Activated CD8-positive, alpha-beta memory T cell treated with anti-CD3 and anti-CD28 coated beads for 4 hours (primary cell): ENCODE data around the gene TAF6.
A peak's percentile ranks its signal among the peaks of the same experiment; 100 is the strongest.

Experiments used
- DNase-seq, 2 donors: peaks; one replicate each; pipeline ENCODE4 v3.0.0-alpha.2; 2020; ENCODE audit warnings: low read depth in 2 of 2

TAF6 gene

GRCh38 chr7:100119072-100119969 is at the start of gene TAF6, which contains the start of gene CNPY4:
TAF6 (minus strand) TSS chr7:100119358; CDS start chr7:100114209, 5,149 bp downstream.
CNPY4 (plus strand) TSS chr7:100119634; CDS start chr7:100119745, 111 bp downstream.
- peak; percentile 91 to 92 for DNase-seq

GRCh38 chr7:100167912-100168323 is 48.8 kb upstream of the TAF6 start:
- no peak for DNase-seq

- no peak for DNase-seq
Observed at GRCh38 chr7:100166970-100167911, 48.1 kb upstream of the TAF6 start.

- DNase-seq = no peak
Observed at GRCh38 chr7:100166317-100166940, 47.3 kb upstream of the TAF6 start.

GRCh38 chr7:100163871-100164270 is 44.7 kb upstream of the TAF6 start:
- no peak for DNase-seq

- no peak for DNase-seq
Observed at GRCh38 chr7:100163006-100163531, 43.9 kb upstream of the TAF6 start.

GRCh38 chr7:100160067-100160466 is 40.9 kb upstream of the TAF6 start:
- no peak for DNase-seq

- no peak for DNase-seq
Observed at GRCh38 chr7:100159099-100159623, 40.0 kb upstream of the TAF6 start.

- DNase-seq = peak; percentile 80 to 84
Observed at GRCh38 chr7:100158229-100159098, 39.3 kb upstream of the TAF6 start, which contains the start of gene TRAPPC14. TRAPPC14 (minus strand) TSS chr7:100158723; CDS start chr7:100158499, 224 bp downstream.

- DNase-seq = no peak
Observed at GRCh38 chr7:100157334-100158228, 38.4 kb upstream of the TAF6 start.

GRCh38 chr7:100157069-100157333 is 37.8 kb upstream of the TAF6 start:
- DNase-seq = no peak

GRCh38 chr7:100156331-100157068 is 37.3 kb upstream of the TAF6 start:
- no peak for DNase-seq

GRCh38 chr7:100155553-100156317 is 36.6 kb upstream of the TAF6 start:
- DNase-seq = no peak

GRCh38 chr7:100154651-100155491 is 35.7 kb upstream of the TAF6 start:
- no peak for DNase-seq

GRCh38 chr7:100153708-100154535 is 34.8 kb upstream of the TAF6 start:
- no peak for DNase-seq
